MV-4-11 (cell line): ENCODE measurements around the gene AFMID.
"Not testable (repeated sequence)": the region's sequence is repeated elsewhere in the genome, so short reads cannot be mapped to it uniquely, and the experiment has no call there.

Source experiments
- DNase-seq: peaks from one replicate; lab custom pipeline; 2025; lab: John Stamatoyannopoulos, UW

The AFMID gene

DNA sequence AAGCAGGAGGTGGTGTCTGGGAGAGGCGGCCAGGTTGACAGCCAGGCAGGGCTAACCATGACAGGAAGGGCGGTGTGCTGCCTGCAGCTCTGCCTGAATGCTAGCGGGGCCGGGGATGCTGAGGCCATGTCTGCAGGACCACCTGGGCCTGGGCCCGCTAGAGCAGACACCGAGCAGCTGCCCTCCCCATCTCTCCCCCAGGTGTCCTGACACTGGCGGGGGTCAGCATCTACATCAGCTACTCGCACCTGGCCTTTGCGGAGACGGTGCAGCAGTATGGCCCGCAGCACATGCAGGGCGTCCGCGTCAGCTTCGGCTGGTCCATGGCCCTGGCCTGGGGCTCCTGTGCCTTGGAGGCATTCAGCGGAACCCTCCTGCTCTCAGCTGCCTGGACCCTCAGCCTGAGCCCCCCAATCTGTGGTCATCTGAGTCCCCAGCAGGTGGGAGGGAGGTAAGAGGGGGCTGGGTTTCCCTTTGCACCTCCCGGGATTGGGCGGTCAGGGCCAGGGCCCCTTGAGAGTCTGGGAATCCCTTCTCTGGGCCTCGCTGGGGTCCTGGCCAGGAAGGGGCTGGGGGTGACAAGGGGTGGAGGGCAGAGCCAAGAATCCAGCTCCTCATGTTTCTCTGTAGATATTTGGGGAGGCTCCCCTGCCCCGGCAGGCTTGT, 51.8 kb downstream of the AFMID start:
- no peak for DNase-seq

DNA sequence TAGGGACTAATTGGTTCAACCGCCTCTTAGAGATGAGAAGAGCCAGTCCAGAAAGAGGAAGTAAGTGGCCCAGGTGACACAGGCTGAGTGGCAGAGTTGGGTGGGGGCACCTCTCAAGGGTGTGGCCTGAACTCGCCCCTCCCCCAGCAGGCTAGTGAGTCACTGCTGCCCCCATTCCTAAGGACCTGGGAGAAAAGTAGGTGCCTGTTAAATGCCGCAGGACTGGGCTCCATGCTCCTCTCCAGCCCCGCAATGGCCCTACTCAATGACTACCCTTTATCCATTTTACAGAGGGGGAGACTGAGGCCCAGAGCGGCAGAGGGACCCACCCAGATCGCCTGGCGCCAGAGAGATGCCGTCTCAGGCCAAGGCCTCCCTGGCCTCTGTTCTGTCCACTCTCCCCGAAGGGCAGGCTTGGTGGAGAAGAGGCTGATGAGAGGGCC, 52.3 kb downstream of the AFMID start:
- DNase-seq = peak; percentile 45

- DNase-seq = no peak
Observed at GRCh38 chr17:78240012-78240655, 53.0 kb downstream of the AFMID start.

- no peak for DNase-seq
Observed at GRCh38 chr17:78240839-78241238, 53.7 kb downstream of the AFMID start.

DNA sequence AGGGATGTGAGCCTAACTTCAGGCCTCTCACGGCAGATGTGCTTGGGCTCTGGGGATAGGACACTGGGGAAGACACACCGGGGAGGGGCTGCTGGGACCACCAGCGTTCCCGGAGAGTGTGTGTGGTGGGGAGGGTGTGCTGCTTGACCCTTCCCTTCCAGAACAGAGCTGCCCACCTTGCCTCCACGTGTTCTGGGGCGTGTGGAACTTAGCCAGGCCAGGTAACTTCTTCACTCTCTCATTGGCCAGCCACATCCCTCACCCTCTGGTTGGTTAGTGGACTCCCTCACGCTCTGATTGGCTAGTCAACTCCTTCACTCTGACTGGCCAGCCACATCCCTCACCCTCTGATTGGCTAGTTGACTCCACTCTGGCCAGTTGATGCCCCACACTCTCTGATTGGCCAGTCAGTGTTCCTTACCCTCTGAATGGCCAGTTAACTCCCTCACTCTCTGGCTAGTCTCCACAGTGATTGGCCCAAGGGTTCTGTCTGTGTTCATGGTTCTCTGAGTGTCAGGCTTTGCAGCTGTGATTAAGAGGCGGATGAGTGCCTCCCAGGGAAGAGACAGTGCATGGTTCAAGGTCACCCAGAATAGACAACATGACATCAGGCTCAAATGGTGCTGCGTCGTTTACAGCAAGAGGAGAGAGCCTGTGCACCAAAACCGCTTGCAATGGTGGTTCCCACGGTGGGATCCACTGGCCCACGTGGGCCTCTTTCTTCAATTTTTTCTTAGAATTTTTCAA, 54.3 kb downstream of the AFMID start:
- peak; percentile 27 for DNase-seq

DNA sequence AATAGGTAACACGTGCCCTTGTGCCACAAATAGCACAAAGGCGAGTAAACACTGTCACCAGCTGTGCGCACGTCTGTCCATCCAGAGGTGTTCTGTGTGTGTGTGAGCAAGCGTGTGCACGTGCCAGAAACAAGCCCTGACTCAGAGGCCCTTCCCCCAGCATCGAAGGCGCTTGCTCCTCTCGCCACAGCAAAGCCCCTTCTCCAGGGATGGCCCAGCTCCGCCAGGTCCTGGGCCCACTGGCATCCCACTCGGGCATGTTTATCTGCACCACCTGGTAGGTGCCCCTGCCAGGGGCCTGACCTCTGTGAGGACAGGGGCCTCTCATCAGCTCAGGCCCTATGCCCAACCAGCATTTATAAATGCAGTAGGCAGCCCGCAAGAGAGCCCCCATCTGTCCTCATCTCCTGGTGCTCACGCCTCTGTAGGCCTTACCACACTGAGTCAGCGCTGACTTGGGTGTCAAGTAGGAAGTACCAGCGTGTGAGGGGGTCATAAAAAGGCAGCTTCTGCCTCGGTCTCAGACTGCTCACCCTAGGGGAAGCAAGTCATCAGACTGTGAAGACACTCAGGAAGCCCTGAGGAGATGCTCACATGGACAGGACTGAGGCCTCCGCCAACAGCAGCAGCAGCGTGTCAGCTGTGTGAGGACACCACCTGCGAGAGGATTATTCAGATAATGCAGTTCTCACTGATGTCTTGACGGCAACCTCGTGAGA, 55.0 kb downstream of the AFMID start:
- DNase-seq = peak; percentile 88

DNA sequence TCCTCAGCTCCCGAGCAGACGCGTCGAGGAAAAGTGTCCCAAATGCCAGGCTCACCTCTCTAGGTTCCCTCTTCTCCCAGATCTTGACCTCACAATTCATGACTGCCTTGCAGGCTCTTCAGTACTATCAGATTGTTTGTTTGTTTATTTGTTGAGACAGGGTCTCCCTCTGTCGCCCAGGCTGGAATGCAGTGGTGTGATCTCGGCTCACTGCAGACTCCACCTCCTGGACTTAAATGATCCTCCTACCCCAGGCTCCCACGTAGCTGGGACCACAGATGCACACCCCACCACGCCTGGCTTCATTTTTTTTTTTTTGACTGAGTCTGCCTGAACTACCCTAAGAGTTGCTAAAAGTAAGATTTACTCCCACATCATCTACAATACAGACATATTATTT, 60.1 kb downstream of the AFMID start:
- no peak for DNase-seq

DNA sequence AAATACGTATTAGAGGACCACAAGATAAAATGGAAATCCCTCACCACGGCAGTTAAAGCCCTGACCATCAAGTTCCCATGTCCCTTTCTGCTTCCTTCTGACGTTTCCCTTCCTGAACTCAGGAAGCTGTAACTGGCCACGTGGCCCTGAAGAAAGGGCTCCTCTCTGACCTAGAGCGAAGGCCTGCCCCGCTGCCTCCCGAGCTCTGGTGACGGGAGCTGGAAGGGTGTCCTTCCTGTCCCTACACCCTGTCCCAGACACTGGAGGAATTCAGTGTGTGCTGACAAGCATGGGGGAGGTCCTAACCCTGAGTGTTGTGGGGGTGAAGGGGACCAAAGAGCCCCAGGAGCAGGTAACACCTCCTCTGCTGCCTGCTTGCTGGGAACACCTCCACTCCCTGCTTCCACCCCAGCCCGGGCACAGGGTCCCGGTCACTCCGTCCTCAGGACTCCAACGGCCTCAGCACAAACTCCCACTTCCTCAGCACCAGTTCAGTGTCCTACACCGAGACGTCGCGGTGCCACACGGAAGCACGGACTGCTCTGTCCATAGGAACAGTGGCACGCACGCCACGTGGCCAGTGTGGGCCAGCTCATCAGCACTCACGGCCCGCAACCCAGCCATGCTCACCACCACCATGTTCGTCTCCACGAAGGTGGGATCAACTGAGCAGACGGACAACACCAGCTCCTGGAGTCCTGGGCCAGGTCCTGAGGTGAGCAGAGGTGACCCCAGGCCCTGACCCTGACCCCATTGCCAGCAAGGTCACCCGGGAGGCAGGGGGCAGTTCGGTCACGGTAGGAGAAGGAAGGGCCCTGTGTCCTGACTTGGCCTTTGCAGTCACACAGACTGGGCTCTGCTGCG, 61.1 kb downstream of the AFMID start:
- no peak for DNase-seq

- DNase-seq = no peak
Observed at GRCh38 chr17:78249074-78249817, 62.1 kb downstream of the AFMID start.

GRCh38 chr17:78249818-78250806, 63.0 kb downstream of the AFMID start:
- no peak for DNase-seq

GRCh38 chr17:78250891-78251772, 64.0 kb downstream of the AFMID start:
- DNase-seq = peak; percentile 80

GRCh38 chr17:78251773-78252103, 64.6 kb downstream of the AFMID start:
- no peak for DNase-seq

GRCh38 chr17:78252111-78252634, 65.0 kb downstream of the AFMID start:
- no peak for DNase-seq

DNA sequence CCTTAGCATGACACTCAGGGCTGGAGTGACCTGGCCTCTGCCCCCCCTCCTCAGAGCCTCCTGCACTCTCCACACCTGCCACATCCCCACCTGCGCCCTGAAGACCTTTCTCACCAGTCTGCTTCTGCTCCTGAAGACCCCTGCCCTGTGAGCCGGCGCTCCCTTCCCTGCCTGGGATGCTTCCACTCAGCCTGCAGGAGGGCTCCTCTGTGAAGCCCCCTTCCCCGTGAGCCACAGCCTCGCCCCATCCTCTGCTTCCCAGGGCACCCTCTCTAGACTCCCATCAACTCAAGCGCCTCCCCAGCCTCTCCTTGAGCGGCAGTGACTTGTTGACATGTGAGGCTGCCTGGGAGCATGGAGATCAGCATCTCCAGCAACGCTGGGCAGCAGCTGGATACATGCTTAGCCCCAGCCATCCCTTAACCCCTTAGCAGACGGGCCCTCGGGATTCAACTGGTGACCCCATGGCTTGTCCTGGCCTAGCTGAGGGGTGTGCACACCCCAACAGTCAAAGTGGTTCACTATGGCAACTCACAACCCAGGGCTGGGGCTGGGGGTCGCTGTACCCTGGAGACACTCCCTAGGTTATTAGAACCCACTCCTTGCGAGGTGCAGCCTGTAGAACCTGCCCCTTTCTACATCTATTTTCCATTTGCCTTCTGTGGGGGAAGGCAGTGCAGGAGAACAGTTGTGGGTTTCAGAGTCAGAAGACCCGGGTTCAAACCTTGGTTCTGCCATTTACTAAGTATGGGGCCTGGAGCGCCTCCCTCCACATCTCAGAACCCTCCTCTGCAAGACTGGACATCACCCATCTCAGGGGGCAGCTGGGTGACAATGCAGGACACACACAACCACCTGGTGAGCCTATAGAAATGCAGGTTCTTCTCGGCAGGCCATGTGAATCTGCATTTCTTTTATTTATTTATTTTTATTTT, 65.8 kb downstream of the AFMID start:
- no peak for DNase-seq

DNA sequence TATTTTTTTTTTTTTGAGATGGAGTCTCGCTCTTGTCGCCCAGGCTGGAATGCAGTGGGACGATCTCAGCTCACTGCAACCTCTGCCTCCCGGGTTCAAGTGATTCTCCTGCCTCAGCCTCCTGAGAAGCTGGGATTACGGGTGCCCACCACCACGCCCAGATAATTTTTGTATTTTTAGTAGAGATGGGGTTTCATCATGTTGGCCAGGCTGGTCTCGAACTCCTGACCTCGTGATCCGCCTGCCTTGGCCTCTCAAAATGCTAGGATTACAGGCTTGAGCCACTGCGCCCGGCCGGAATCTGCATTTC, 66.4 kb downstream of the AFMID start:
- DNase-seq = not testable (repeated sequence)

DNA sequence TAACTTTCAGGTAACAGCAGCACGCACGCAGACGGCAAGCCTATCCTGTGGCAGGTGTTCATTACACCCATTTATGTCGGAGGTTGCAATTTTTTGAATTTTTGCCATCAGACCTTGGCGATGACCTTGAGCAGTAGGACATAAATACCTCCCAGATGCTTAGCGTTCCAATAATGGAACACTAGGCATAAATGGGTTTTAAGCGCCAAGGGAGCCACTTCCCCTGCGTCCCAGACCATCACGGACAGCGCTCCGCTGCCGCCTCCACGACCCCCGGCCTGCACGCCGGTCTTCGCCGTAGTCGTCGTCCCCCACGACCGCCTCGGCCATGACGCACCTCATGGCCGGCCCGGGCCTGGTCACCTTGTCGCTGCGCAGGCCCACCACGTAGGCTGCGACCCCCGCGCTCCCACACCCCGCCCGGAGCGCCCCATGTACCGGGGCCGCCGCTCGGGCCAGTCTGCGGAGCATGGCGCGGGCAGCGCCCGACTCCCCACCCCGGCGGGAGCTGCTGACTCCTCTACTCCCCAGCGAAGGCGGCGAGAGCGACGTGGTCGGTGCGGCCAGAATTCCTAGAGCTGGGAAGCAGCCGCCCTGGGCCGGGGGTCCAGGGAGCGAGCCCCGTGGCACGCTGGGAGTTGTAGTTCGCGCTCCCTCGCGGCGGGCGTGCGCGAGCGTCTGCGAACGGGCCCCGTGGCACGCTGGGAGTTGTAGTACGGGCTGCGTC, 66.9 kb downstream of the AFMID start:
- peak; percentile 66 for DNase-seq
